Stimulated activated CD4-positive, alpha-beta T cell treated with anti-CD3 and anti-CD28 coated beads, Interleukin-1b, Interleukin-23, amount 100 ng/mL, for 4 hours (primary cell): ENCODE measurements around the gene KLF11.
"Not testable (repeated sequence)": the region's sequence is repeated elsewhere in the genome, so short reads cannot be mapped to it uniquely, and the experiment has no call there.

ENCODE experiments used
- DNase-seq, 2 donors: peaks; one replicate each; pipeline ENCODE4 v3.0.0-alpha.2; 2020; ENCODE audit warnings: low read depth in 2 of 2

The KLF11 gene

GRCh38 chr2:10084223-10084865 lies 41.0 kb downstream of the KLF11 start:
- no peak for DNase-seq

- no peak for DNase-seq
Measured at GRCh38 chr2:10085043-10085667, 41.8 kb downstream of the KLF11 start.

GRCh38 chr2:10085668-10086059 lies 42.3 kb downstream of the KLF11 start:
- no peak for DNase-seq

GRCh38 chr2:10086950-10087349 lies 43.6 kb downstream of the KLF11 start:
- DNase-seq, result no peak

GRCh38 chr2:10087360-10087759 lies 44.0 kb downstream of the KLF11 start:
- DNase-seq, result no peak

- no peak for DNase-seq
Measured at GRCh38 chr2:10089565-10090190, 46.3 kb downstream of the KLF11 start.

- DNase-seq, result no peak
Measured at GRCh38 chr2:10091182-10091888, 48.0 kb downstream of the KLF11 start.

- DNase-seq, result not testable (repeated sequence)
Measured at GRCh38 chr2:10091889-10092244, 48.5 kb downstream of the KLF11 start.

GRCh38 chr2:10094271-10094814 lies 51.0 kb downstream of the KLF11 start:
- DNase-seq, result no peak

- no peak for DNase-seq
Measured at GRCh38 chr2:10095175-10095574, 51.8 kb downstream of the KLF11 start.

- no peak for DNase-seq
Measured at GRCh38 chr2:10096641-10097040, 53.3 kb downstream of the KLF11 start.

GRCh38 chr2:10097352-10098148 lies 54.2 kb downstream of the KLF11 start:
- DNase-seq, result peak in 1 of 2 donors; percentile 36

GRCh38 chr2:10101491-10101890 lies 58.1 kb downstream of the KLF11 start:
- no peak for DNase-seq

- no peak for DNase-seq
Measured at GRCh38 chr2:10103179-10103578, 59.8 kb downstream of the KLF11 start.
